D341Med (cell line): ENCODE data around the gene DNM2.
A peak's percentile ranks its signal among the peaks of the same experiment; 100 is the strongest.
"Not testable (repeated sequence)": the region's sequence is repeated elsewhere in the genome, so short reads cannot be mapped to it uniquely, and the experiment has no call there.

ENCODE experiments used
- DNase-seq: peaks from one replicate; pipeline ENCODE4 v3.0.0; 2012; ENCODE audit warnings: low spot score

DNM2 gene

GRCh38 chr19:10817291-10818038 lies 99.6 kb downstream of the DNM2 start:
- no peak for DNase-seq

GRCh38 chr19:10818301-10819123 lies 100.6 kb downstream of the DNM2 start:
- DNase-seq = no peak

- no peak for DNase-seq
Measured at GRCh38 chr19:10819124-10820060, 101.5 kb downstream of the DNM2 start.

GRCh38 chr19:10820173-10820572 lies 102.3 kb downstream of the DNM2 start:
- DNase-seq = no peak

- DNase-seq = peak; percentile 27
Measured at GRCh38 chr19:10823690-10824089, 105.8 kb downstream of the DNM2 start.

- DNase-seq = peak; percentile 22
Measured at GRCh38 chr19:10826231-10826630, 108.4 kb downstream of the DNM2 start.

DNA sequence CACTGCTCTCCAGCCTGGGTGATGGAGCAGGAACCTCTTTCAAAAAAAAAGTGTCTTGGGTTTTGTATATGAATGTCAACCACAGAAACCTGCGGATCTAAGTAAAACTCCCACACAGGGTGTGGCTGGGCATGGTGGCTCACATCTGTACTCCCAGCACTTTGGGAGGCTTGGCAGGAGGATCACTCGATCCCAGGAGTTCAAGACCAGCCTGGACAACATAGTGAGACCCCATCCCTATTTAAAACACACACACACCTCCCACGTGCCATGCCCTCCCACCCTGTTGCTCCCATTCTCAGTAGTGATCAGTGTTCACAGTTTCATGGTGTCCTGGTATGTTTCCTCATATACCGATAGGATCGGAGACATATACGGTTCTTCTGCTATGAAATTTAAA lies 109.0 kb downstream of the DNM2 start:
- DNase-seq = no peak

DNA sequence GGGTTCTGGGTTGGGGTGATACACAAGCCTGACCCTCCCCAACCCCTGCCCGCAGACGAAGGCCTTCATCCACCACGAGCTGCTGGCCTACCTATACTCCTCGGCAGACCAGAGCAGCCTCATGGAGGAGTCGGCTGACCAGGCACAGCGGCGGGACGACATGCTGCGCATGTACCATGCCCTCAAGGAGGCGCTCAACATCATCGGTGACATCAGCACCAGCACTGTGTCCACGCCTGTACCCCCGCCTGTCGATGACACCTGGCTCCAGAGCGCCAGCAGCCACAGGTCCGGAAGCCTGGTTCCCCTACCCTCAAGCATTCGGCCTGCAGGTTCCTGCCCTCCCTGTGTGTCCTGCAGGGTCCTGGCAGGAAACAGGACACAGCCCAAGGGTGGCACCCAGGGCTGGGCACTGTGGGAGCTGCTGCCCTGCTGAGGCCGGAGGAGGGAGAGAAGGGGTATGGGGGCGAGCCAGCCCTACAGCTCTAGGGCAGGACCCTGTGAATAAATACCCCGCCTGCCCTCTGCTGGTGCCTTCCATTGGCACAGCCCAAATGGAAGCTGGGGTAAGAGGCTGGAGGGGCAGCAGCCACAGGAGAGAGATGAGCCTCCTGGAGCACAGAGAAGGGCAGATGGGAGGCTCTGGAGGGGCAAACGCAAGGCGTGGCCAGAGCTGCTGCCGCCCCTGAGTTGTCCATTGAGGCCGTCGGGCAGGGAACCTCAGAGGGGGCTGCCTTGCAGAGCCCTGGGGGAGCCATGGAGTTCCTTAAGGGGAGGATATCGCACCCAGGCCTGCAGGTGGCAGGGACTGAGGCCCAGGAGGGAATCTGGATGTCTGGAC lies 111.3 kb downstream of the DNM2 start:
- DNase-seq = peak; percentile 63

DNA sequence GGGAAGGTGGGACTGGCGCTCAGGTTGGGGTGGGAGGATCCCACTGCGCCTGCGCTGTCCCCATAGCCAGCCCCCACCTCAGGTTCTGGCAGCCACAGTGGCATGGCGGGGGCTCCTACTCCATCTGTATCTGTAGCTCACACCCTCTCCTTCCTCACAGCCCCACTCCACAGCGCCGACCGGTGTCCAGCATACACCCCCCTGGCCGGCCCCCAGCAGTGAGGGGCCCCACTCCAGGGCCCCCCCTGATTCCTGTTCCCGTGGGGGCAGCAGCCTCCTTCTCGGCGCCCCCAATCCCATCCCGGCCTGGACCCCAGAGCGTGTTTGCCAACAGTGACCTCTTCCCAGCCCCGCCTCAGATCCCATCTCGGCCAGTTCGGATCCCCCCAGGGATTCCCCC lies 112.1 kb downstream of the DNM2 start:
- peak; percentile 26 for DNase-seq

DNA sequence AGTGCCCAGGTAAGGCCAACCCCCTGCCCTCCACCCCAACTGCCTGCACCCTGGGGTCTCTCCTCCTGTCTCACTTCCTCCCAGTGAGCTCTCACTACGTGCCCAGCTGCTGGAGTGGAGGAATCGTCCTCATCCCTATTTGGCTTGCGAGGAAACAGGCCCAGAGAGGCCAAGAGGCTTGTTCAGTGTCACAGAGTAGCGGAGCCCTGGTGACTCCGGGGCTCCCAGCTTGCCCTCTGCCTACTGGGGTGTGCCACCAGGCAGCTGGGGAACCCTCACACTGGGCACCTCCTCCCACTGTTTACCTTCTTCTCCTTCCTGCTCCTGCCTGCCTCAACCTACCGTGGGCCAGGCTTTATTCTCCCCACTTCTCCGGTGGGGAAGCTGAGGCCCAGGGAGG lies 112.5 kb downstream of the DNM2 start:
- no peak for DNase-seq

DNA sequence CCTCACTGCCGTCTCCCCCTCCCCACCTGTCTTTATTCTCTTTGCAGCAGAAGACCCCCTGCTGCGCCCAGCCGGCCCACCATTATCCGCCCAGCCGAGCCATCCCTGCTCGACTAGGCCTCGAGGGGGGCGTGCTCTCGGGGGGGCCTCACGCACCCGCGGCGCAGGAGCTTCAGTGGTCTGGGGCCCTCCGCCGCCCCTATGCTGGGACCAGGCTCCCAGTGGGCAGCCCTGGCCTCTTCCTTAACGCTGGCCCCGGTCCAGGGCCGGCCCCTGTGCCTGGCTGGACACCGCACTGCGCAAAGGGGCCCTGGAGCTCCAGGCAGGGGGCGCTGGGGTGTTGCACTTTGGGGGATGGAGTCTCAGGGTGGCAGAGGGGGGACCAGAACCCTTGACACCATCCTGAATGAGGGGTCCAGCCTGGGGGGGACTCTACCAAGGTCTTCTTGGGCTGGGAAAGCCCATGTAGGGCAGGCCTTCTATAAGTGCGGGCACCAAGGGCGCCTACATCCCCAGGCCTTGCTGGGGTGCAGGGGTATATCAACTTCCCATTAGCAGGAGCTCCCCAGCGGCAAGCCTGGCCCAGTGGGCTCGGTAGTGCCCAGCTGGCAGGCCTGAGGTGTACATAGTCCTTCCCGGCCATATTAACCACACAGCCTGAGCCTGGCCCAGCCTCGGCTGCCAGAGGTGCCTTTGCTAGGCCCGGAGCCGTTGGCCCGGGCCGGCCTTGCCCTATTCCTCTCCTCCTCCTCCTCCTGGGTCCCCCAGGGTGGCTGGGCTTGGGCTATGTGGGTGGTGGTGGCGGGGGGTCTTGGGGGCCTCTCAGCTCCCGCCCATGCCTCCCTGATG lies 113.3 kb downstream of the DNM2 start:
- DNase-seq = peak; percentile 19

DNA sequence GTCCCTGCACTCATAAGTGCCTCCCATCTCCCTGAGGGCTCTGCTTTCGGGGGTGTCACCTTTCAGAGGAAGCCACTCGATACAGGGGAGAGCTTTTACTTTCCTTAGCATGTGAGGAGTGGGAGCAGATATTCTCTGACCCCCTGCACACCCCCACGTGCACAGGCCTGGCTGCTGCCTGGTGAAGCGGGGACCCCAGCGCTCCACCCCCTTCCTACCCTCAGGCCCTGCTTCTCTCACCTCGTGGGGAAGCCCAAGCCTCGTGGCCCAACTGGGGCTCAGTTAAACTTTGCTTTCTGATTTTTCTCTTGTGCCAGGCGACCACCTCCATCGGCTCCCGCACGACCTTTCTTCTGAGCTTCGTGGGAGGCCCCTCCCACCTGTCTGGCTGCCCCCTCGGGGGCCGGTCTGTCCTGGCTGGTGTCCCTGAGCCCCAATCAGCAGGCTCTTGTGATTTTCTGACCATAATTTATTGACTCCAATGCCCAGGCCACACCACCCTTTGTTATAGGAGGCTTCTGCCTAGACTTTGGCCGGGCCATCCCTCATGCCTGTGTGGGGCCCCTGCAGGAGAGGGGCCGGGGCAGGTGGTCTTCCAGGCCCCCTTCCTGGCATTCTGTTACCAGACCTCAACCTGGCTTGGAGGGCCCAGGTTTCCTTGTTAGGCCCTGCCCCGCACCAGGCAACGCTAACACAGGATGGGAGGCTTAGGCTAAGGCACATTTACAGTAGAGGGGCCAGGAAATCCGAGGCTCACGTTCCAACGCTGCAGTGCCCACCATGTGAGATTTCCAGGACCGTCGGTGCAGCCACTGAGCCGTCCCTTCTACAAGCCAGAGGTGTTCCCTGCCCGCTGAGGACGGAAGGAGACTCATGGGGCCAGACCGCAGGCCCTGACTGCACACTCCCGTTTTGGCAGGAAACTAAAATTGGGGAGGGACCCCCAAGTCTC lies 114.4 kb downstream of the DNM2 start:
- DNase-seq = peak; percentile 9

- DNase-seq = peak; percentile 11
Measured at GRCh38 chr19:10832939-10833296, 115.0 kb downstream of the DNM2 start.

DNA sequence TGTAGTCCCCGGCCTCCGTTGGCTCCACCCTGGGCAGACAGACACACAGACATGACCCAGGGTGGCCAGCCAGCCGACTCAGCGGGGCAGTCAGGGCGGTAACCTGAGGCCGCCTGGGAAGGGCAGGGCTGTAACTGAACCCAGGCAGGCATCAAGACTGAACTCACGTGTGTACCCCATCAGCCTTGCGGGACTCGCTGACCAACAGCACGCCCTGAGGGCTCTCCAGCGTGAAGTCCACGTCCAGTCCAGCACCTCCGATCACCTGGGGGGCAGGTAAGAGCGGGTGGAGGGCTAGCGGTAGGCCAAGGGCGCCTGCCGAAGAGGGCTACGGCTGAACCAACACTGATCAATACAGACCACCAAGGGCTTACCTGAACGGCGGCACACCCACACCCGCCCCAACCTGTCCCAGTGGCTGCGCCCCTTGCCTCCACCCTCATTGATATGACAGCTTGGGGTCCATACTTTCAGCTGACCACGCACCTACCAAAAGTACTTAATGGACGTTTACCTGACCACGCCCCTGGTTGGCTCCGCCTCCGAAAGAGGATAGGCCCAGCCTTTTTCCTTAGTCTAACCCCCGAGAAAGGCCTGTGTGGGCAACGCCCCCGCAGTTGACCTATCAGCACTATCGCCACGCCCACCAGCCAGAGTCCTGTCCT lies 117.3 kb downstream of the DNM2 start:
- no peak for DNase-seq

DNA sequence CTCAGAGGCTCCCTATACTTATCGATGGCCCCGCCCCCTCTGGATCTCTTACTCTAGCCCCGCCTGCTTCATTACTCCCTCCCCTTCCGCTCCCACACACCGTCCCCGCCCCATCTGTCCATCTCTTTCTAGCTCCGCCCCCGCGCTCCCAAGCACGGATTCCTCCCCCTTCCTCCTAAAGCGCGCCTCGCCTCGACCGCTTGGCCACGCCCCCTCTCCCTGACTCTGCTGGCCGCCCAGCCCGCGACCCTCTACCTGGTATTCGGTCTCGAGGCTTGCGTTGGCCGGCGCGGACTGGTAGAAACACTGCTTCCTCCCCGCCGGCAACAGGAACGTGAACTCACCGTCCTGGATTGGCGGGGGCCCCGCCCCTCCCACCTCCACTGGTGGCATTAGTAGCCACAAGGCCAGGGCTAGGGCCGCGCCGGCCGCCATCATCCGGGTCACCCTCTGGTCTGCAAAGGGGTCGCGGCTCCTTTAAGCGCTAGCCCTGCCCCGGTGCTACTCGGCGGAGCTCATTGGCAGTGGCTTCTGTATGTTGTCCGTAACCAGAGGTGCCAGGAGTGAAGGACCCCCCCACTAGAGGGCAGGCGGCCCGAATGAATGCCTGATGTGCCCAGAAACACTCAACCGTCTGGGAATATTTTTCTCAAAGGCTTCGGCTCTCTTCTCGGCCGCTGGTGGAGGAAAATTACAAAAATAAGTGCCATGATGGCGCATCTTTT lies 118.0 kb downstream of the DNM2 start, which contains the start of gene TMED1:
Gene TMED1, minus strand, starts transcription at position 459 of the 725 bp plus-strand sequence. Its CDS starts 21 bp downstream, at position 438.
- peak; percentile 95 for DNase-seq

- DNase-seq = peak; percentile 81
Measured at GRCh38 chr19:10836479-10837330, 118.8 kb downstream of the DNM2 start.

- not testable (repeated sequence) for DNase-seq
Measured at GRCh38 chr19:10837649-10838048, 119.8 kb downstream of the DNM2 start.
